Neutrophil (primary cell): ENCODE data around the gene SRD5A3.

Experiments
- H3K27ac ChIP-seq: fragments of 200-600 bp; sonication (generic); 2 replicates; pipeline ENCODE4 v1.5.1; 2016; ENCODE audit warnings: mild to moderate bottlenecking, moderate library complexity
- H3K27me3 ChIP-seq: fragments of 200-600 bp; sonication (generic); 2 replicates; pipeline ENCODE4 v1.6.0; 2016; ENCODE audit warnings: mild to moderate bottlenecking
- H3K36me3 ChIP-seq: fragments of 200-600 bp; sonication (generic); 2 replicates; pipeline ENCODE4 v1.5.1; 2017
- H3K4me1 ChIP-seq, 2 experiments: fragments of 200-600 bp in 1 of 2; sonication (generic) in 1 of 2; 1 replicate in 1 of 2; 2 replicates in 1 of 2; pipeline versions ENCODE4 v1.5.1 to v1.6.1; 2013 to 2016; ENCODE audit warnings: low read depth in 1 of 2, low read length in 1 of 2, mild to moderate bottlenecking in 1 of 2, moderate library complexity in 1 of 2; ENCODE audit not compliant: control insufficient read depth in 1 of 2, insufficient read depth in 1 of 2
- H3K4me3 ChIP-seq, 2 experiments: fragments of 200-600 bp in 1 of 2; sonication (generic) in 1 of 2; 1 replicate in 1 of 2; 2 replicates in 1 of 2; pipeline ENCODE4 v1.5.1; 2013 to 2016; ENCODE audit warnings: low read depth in 1 of 2, low read length in 1 of 2, mild to moderate bottlenecking in 1 of 2, moderate library complexity in 1 of 2
- H3K9me3 ChIP-seq: fragments of 200-600 bp; sonication (generic); 2 replicates; pipeline ENCODE4 v1.5.1; 2016
- CTCF ChIP-seq: fragments of 200-600 bp; sonication (generic); IDR thresholded peaks from 2 replicates; pipeline ENCODE4 v1.5.1; 2016; ENCODE audit warnings: antibody characterized with exemption

SRD5A3 gene

GRCh38 chr4:55367084-55367722, 21.2 kb downstream of the SRD5A3 start:
- H3K27ac ChIP-seq = no peak overlapping the region
- H3K27me3 ChIP-seq = no peaks in the 10 kb centered on the region
- TF ChIP-seq CTCF = no peak
- H3K4me3 ChIP-seq = no peak overlapping the region
- no peaks in the 10 kb centered on the region for H3K4me1 ChIP-seq
- H3K9me3 ChIP-seq = no peaks in the 10 kb centered on the region
- no peaks in the 10 kb centered on the region for H3K36me3 ChIP-seq

- Histone ChIP-seq H3K27ac (no peak overlapping the region), H3K36me3 (no peaks in the 10 kb centered on the region), H3K4me1 (no peaks in the 10 kb centered on the region), H3K27me3 (no peaks in the 10 kb centered on the region), H3K4me3 (no peak overlapping the region), H3K9me3 (no peaks in the 10 kb centered on the region)
- TF ChIP-seq CTCF = no peak
These were observed 23.9 kb downstream of the SRD5A3 start for GRCh38 chr4:55369968-55370367.

GRCh38 chr4:55372259-55372658, 26.2 kb downstream of the SRD5A3 start:
- H3K36me3 ChIP-seq = no peaks in the 10 kb centered on the region
- no peak overlapping the region for H3K4me3 ChIP-seq
- no peak overlapping the region for H3K27ac ChIP-seq
- H3K27me3 ChIP-seq = no peaks in the 10 kb centered on the region
- H3K4me1 ChIP-seq = no peaks in the 10 kb centered on the region
- no peak for TF ChIP-seq CTCF
- H3K9me3 ChIP-seq = no peaks in the 10 kb centered on the region

- no peak for TF ChIP-seq CTCF
- Histone ChIP-seq H3K27me3 (no peaks in the 10 kb centered on the region), H3K4me1 (no peaks in the 10 kb centered on the region), H3K4me3 (no peak overlapping the region), H3K27ac (no peak overlapping the region), H3K36me3 (no peaks in the 10 kb centered on the region), H3K9me3 (no peaks in the 10 kb centered on the region)
These were observed 27.4 kb downstream of the SRD5A3 start for GRCh38 chr4:55373461-55373860.

GRCh38 chr4:55376698-55377097, 30.7 kb downstream of the SRD5A3 start:
- Histone ChIP-seq H3K9me3 (no peaks in the 10 kb centered on the region), H3K27me3 (no peaks in the 10 kb centered on the region), H3K4me1 (no peaks in the 10 kb centered on the region), H3K4me3 (no peak overlapping the region), H3K27ac (no peak overlapping the region), H3K36me3 (no peaks in the 10 kb centered on the region)
- no peak for TF ChIP-seq CTCF
